Endometrial microvascular endothelial cells (primary cell): Measurements from ENCODE around the gene PCK2. TPM values are rescaled to one million over a fixed set of nuclear protein-coding genes. Genes with fewer than 3 reads are reported as not detected.

Experiments
- in situ Hi-C: cut with HindIII; loops from 2 replicates; pipeline ENCODE4 v1.10.0; 2017; ENCODE audit warnings: low sequenced_read_pairs, low pct_unique_long_range_greater_than_20kb; ENCODE audit errors: inconsistent ontology term
- total RNA-seq: library from RNA; depleted of rRNA; stranded (reverse); fragments of >200 nt; gene quantifications from one replicate; pipeline ENCODE4 v1.2.3, GENCODE V29; 2015; ENCODE audit errors: inconsistent ontology term

The PCK2 gene
- total RNA-seq, 1 donor from 2014 or later, result 15.8 TPM

DNA sequence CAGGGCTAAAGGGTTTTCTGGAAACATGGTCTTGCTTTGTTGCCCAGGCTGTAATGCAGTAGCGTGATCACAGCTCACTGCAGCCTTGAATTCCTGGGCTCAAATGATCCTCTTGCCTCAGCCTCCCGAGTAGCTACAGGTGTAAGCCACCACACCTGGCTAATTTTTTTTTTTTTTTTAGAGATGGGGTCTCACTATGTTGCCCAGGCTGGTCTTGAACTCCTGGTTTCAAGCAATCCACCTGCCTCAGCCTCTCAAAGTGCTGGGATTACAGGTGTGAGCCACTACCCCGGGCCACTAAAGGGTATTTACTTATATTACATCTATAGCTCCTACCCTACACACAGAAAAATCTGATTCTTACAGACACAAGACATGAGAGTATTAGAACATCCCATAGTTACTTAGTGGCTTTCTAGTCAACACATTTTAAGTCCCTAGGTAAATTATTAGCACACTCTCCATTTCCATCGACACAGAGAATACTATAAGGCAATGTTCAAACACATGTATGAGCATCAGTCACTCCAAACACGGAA lies 14.3 kb downstream of the PCK2 start:
- in situ Hi-C loops, result no loop called here

DNA sequence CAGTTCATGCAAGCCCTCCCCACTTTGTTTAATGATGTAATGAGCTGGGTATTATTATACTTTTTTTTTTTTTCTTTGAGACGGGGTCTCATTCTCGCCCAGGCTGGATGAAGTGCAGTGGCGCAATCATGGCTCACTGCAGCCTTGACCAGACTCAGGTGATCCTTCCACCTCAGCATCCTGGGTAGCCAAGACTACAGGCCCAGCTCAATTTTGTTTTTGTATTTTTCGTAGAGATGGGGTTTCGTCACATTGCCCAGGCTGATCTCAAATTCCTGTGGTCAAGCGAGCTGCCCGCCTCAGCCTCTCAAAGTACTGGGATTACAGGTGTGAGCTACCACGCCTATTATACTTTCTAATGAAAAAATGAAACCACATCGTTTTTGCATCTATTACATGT lies 15.9 kb downstream of the PCK2 start:
- in situ Hi-C loops, result no loop called here

DNA sequence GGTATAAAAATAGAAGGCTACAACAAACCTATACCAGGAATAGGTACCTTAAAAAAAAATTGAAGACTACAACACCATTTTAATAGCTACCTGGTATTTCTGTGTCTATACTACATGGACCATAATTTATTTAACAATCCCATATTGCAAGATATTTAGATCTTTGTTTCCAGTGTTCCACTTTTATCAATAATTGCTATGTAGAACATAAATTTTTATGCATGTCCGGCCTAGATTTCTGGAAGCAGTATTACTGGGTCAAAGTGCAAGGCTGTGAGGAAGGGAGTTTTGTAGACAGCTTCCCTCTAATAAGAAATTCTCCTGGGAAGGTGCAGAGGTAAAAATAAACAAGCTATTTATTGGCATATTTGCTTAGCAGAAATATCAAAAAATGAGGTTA lies 16.4 kb downstream of the PCK2 start:
- in situ Hi-C loops, result no loop called here

GRCh38 chr14:24113379-24113800 lies 19.3 kb downstream of the PCK2 start:
- in situ Hi-C loops, result no loop called here

GRCh38 chr14:24113801-24114531 lies 19.9 kb downstream of the PCK2 start:
- in situ Hi-C loops, result no loop called here

DNA sequence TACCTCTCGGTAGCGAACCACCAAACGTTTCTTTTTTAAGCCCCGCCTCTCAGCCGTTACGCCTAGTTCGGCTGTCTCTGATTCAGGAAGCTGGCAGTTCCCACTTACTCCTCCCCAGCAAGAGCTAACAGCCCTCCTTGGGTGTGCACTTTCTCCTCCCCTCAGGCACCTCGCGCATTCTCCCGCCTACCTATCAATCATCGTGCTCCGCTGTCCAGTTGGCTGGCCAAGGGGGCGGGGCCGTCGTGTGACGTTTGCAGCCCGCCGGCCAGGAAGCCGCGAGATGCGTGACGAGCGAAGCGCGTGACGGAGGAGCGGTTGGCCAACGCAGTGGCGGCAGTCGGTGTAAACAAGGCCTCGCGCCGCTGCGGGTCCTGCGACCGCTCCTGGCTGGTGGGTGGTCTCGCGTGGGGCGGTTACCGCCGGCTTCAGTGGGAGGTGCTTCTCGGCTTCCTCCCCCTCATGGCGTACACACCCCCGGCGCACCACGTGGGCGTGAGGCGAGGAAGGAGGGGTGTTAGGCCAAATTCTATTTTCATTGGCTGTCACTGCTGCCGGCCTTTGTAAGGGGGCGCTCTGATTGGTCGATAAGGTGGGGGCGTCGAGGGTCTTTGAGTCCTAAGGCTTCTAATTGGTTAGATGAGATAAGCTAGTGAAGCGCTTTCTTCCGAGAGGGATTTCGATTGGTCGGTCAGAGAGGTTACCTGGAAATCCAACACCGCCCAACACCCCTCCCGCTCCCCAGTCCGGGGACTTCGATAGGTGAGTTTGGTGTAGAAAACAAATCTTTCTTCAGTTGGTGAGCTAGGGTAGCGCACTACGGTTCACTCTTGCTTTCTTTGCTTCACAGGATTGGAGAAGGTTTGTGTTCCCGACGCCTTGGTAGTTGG lies 20.7 kb downstream of the PCK2 start, which contains the start of the genes DCAF11 and NRL:
DCAF11 (plus strand) TSS at position 246 of the 890 bp plus-strand sequence. CDS start 818 bp downstream, outside the sequence.
NRL (minus strand) TSS at position 418 of the 890 bp plus-strand sequence. CDS start 32,101 bp downstream, outside the sequence.
- in situ Hi-C loops, result no loop called here

- in situ Hi-C loops, result no loop called here
These were observed 21.5 kb downstream of the PCK2 start for GRCh38 chr14:24115422-24116127.

- in situ Hi-C loops, result no loop called here
These were observed 22.2 kb downstream of the PCK2 start for GRCh38 chr14:24116128-24116814.

- in situ Hi-C loops, result no loop called here
These were observed 23.1 kb downstream of the PCK2 start for GRCh38 chr14:24117179-24117578.

GRCh38 chr14:24119691-24120090 lies 25.6 kb downstream of the PCK2 start:
- in situ Hi-C loops, result no loop called here

- in situ Hi-C loops, result no loop called here
These were observed 27.1 kb downstream of the PCK2 start for GRCh38 chr14:24121210-24121609.

DNA sequence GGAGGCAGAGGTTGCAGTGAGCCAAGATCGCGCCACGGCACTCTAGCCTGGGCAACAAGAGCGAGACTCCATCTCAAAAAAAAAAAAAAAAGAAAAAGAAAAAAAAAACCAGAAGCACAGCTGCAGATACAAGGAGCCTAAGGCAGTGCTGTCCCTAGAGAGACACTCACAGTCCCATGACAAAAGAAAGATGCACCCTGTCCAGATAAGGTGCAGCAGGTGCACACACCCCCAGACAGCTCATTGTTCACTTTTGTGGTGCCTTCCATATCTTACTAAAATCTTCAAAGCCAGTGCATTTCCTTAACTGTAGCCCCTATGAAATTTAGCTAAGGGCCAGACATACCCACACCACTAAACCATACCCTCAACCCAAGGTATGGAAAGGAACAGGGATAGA lies 28.3 kb downstream of the PCK2 start:
- in situ Hi-C loops, result no loop called here

- in situ Hi-C loops, result no loop called here
These were observed 28.8 kb downstream of the PCK2 start for GRCh38 chr14:24122898-24123297.

- in situ Hi-C loops, result no loop called here
These were observed 29.6 kb downstream of the PCK2 start for GRCh38 chr14:24123424-24124417.

- in situ Hi-C loops, result no loop called here
These were observed 32.8 kb downstream of the PCK2 start for GRCh38 chr14:24126939-24127338.

DNA sequence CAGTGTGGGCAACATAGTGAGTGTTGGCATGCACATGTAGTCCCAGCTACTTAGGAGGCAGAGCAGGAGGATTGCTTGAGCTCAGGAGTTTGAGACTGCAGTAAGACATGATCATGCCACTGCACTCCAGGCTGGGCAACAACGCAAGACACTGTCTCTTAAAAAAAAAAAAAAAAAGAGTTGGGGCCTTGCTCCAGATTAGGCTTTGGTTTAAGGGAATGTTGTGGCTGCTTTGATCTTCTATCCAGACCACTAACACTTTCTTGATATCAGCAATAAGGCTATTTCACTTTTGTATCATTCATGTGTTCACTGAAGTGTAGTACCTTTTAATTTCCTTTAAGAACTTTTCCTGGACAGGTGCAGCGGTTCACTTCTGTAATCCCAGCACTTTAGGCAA lies 33.6 kb downstream of the PCK2 start:
- in situ Hi-C loops, result no loop called here

DNA sequence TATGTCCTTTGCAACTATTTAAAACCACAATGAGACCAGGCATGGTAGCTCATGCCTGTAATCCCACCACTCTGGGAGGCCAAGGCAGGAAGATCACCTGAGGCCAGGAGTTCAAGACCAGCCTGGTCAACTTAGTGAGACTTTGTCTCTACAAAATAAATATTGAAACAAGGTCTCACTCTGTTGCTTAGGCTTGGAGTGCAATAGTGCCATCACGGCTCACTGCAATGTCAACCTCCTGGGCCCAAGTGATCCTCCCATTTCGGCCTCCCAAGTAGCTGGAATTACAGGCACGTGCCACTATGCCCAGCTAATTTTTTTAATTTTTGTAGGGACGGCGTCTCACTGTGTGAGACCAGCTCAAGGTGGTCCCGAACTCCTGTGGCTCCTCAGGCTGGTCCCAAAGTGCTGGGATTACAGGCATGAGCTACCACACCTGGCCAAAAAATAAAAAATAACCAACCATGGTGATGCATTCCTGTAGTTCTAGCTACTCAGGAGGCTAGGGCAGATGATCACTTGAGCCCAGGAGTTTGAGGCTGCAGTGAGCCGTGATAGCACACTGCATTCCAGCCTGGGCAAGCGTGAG lies 35.4 kb downstream of the PCK2 start:
- in situ Hi-C loops, result no loop called here
